Measurements from ENCODE around the gene COL1A1.

Gene COL1A1

GRCh38 chr17:50213026-50214022, 11.9 kb upstream of the COL1A1 start:
- DNase-seq: no peak

GRCh38 chr17:50212121-50212843, 10.9 kb upstream of the COL1A1 start:
- no peak for DNase-seq

GRCh38 chr17:50211249-50212120, 10.1 kb upstream of the COL1A1 start:
- no peak for DNase-seq

- DNase-seq: no peak
These were observed 9.1 kb upstream of the COL1A1 start for GRCh38 chr17:50210240-50211225.

GRCh38 chr17:50209472-50210239, 8.2 kb upstream of the COL1A1 start:
- no peak for DNase-seq

DNA sequence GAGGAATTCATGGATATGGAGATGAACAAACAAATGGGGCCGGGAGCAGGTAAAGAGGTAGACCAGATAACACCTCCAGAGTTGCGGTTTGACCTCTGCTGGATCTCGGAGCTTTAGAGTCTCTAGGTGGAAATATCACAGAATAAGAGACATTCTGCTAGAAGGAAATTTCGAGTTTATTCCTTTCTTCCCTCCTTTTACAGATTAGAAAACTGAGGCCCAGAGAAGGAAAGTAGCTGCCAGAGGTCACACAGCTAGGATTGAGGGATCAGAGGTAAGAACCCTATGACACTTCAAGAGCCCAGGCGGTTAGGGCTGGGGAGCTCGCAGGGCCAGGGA, 7.7 kb upstream of the COL1A1 start:
- no peak for DNase-seq

DNA sequence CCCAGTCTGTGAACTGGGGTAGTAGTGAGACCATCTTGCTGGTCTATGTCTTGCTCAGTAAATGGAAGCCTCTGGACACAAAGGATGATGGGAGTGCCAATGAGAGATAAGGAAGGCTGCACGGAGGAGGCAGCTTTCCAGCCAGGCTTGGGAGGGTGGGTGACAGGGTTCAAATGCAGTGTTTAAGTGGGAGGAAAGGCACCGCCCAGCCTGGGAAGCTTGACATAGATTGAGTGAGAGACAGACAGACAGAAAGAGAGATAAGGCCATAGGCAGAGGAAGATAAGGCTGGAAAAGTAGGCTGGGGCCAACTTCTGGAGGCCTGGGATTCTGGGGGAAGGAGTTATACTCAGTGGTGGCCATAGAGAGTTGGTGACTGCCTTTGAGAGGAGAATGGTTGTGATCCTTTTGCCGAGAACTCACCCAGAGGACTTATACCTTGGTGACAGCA, 7.2 kb upstream of the COL1A1 start:
- no peak for DNase-seq

GRCh38 chr17:50207792-50208567, 6.5 kb upstream of the COL1A1 start:
- DNase-seq: no peak

DNA sequence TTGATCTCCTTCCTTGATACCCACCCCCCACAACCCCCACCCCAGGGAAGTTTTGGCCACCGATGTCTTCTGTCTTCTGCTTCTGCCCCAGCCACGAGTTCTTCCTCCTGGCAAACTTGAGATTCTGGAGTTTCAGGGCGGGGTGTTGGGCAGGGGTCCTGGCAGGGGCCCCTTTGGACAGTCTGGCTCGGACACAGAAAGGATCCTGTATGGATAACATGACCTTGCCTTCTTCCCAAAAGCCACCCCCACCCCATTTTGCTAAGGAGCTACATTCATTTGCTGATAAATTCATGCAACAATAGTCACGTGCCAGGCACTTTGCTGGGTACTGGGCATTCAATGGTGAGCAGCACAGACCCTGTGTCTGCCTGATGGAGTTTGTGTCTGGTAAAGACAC, 5.9 kb upstream of the COL1A1 start:
- DNase-seq: no peak

DNA sequence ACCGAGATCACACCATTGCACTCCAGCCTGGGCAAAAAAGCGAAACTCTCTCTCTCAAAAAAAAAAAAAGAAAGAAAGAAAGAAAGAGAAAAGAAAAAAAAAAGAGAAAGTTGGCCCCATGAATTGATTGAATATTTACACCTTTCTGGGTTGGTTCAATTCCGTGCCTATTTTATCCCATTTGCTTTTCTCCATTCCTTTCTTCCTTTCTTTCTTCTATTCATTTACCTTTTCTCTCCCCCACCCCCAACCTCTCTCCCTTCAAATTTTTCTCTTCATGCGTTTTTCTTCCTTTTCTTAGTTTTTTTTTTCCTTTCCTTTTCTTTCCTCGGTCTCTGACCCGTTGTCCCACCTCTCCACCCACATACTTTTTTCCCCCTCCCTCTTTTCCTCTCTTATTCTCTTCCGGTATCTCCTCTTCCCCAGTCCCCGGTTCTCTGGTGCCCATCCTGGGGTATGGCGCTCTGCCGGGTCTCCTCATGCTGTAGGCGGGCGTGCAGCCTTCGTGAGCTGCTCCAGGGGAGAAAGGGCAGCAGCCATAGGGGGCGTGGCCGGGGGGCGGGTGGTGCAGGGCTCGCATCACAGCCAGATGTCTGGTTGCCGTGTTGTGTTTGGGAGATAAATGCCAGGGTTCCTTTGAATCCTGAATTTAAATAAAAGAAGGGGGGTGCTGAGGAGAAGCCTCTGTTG, 5.3 kb upstream of the COL1A1 start:
- no peak for DNase-seq

GRCh38 chr17:50205963-50206505, 4.6 kb upstream of the COL1A1 start:
- no peak for DNase-seq

- no peak for DNase-seq
These were observed 3.9 kb upstream of the COL1A1 start for GRCh38 chr17:50205111-50205962.

- no peak for DNase-seq
These were observed 3.0 kb upstream of the COL1A1 start for GRCh38 chr17:50204431-50204830.

DNA sequence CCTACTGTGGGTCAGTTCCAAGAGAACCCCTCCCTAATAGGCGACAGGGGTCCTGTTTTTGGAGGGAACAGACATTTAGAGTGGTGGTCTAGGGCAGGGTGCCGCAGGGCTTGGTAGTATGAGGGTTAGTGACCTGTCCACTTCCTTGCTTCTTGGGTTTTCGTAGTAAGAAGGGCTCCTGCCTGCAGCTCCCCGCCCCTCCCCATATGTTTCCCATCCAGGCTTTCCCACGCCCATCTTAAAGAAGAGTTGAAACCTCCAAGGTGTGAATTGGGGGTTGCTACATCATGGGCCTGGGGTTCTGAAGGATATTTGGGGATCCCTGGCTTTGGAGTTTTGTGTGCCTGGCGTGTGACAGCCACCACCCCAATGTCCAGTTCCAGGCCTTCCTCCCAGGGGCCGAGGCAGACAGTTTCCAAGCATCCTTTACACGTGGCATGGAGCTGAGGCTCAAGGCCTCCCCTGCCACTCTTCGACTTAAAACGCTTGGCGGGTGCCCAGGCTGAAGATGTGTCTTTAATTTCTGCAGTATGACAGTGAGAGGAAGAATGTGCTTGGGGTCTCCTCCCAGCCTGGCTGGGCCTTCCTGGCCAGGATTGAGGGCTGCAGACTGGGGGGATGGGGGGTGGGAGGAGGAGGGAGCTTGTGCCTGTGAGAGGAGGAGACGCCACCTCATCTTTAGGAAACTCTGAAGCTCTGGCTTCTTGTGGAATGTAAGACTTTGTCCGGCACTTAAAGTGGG, 2.3 kb upstream of the COL1A1 start:
- DNase-seq: no peak

GRCh38 chr17:50203086-50203485, 1.7 kb upstream of the COL1A1 start:
- DNase-seq: no peak

DNA sequence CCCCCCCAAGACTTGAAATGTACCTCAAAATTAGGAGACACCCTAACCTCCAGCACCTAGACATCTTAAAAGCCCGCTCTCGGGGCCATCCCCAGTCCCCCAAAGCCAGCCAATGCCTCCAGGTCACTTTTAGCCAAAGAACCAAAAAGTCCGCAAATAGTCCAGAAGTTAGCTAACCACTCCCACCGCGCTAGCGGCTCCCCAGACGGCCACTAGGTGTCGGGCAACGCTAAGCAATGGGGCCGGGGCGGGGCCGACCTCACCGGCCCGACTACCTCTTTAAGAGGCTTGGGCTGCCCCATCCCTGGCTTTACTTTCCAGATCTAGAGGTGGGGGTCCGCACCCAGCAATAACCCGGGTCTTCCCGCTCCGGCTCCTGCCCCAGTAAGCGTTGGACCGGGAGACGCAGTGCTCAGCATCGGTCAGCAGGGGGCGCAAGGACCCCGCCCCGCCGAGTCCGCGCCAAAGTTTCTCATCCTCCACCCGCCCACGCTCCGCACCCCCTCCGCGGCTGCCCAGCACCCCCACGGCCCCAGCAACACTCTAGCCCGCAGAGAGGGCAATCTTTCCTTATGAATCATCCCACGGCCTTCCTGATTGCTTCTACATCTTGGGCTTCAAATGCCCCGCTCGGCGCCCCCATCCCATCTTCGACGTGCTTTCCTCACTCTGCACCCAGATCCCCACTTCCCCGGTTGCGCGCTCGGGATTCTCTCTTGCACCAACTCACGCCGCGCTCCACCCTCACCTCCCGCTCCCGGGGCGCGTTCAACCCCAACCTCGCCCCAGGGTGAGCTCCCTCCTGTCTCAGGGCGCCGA, 765 bp downstream of the COL1A1 start:
- peak; percentile 50 to 67 (median 62) for DNase-seq

Data from activated CD4-positive, CD25-positive, alpha-beta regulatory T cell (primary cell).